ENCODE measurements around the gene ENDOD1. TPM values are rescaled to one million over a fixed set of nuclear protein-coding genes. Genes with fewer than 3 reads are reported as not detected.

The ENDOD1 gene
- total RNA-seq, 1 donor from 2014 or later, result 22.9 TPM

DNA sequence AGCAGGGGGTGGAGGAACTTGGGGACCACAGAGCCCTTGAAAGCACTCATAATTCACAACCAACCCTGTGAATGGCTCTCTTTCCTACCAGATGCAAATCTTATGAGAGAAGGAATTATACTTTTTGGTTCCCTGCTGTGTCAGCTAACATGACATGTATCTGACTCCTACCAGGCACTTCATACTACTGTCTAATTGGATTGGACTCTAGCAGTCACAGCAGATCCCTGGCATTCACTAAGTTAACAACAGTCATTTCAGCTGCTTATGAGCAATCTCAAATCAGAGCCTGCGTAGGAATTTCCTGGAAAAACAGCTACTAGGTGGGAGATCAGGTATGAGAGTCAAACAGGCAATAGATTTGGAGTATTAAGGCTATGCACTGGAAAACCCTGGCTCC, 11.1 kb upstream of the ENDOD1 start:
- no peak for DNase-seq

DNA sequence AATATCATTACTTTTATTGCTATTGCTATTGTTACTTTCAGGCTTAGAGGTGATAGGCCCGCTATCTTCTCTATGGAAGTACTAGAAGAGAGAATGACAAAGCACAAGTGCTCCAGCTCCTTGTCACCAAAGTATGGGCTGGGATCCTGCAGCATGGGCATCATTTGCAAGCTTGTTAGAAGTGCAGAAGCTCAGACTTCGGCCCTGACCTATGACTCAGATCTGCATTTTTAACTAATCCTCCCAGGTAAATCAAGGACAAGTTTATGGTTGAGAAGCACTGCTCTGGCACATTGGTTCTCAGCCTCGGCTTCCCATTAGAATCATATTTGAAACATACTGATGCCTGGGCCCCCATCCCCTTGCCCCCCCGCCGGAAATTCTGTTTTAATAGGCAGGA, 8.6 kb upstream of the ENDOD1 start:
- DNase-seq, result no peak

DNA sequence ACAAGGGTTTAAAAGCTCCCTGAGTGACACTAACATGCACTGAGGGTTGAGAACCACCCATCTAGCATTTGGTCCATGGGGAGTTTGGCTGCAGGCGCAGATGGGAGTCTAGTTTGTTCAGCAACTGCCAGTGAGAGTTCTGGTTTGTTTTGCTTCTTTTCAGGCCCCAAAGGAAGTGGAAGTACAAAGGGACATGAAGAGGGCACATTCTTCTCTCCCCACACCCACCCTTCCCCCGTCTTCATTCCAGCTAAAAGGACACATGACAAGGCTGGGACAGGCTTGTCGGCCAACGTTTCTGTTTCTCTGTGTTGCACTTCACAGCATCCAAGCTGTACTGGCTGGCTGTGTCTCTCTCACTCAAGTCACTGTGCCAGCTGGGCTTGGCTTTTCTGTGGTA, 8.2 kb upstream of the ENDOD1 start:
- peak; percentile 54 for DNase-seq

DNA sequence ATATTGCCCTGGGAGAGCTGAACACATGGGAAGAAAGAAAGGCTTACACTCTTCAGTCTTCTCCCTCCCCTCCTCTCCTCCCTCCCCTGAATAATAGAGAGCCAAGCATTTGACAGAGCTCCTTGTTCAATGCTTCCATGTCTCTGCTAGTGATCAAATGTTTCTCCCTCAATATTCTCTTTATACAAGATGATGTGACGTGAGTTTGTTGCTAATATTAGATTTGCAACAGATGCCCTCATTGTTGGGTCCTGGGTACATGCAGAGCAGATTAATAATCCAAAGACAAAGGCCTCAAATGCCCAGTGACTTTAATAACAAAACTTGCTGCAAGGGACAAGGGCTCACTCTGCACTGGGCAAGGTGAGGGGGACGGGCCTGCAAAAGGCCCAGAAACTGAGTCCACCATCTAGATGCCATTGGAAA, 7.1 kb upstream of the ENDOD1 start:
- DNase-seq, result peak; percentile 47

DNA sequence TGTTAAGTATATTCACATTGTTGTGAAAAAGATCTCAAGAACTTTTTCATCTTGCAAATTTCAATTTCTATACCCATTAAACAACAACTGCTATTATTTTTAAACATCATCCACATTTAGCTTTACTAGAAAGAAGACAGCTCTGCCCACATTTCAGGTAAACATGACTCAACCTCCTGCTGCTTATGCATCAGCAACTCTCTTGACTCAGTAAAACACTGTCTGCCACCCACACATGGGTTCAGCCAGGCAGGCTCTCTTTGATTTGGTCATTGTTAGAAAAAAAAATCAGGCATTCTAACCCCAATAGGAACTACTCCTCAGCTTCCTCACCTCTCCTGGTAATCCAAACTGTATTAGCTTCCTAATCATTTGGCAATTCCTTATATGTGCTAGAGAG, 5.1 kb upstream of the ENDOD1 start:
- DNase-seq, result peak; percentile 39

DNA sequence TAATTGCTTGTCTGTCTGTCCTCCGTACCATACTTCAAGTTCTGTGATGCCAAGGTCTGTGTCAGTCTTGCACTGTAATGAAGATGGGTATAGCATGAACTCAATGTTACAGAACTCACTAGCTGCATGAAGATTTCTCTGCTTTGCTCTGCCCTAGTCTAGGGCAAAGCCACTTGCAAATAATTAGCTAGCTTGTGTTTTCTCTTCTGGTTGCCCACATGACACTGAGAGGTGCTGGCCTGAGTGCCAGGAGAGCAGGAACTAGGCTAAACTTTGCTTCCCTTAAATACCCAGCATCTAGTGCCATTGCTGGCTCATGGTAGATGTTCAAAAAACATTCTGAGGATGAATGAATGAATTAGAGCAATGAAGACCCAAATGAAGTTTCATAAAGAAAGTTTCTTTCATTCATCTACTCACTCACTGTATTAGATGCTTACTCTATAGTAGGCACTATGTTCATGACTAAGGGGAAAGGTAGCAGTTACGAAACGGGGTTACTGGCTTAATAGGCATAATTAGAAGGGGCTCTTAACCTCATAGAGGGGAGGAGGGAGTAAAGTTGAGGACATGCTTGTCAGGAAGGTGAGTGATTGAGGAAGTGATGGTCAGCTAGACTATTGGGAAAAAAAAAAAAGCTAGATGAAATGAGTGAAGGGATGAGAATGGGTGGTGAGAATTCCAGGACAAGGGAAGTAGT, 4.4 kb upstream of the ENDOD1 start:
- DNase-seq, result no peak

DNA sequence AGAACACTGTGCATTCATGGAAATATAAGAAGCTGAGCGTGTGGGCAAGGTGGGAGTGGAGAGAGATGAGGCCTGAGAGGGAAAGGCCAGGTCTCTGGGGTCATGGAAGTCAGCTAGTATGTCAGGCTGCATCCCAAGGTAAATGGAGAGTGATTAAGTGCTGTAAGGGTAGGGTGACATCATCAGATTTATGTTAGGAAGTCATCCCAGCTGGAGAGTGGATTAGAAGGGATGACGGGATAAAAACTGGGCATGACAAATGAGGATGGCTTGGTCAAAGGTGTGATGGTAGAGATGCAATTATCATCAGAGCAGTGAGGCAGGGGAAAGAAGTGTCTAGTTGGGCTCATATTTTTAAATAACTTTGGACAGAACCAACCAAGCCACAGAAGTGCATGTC, 3.5 kb upstream of the ENDOD1 start:
- no peak for DNase-seq

DNA sequence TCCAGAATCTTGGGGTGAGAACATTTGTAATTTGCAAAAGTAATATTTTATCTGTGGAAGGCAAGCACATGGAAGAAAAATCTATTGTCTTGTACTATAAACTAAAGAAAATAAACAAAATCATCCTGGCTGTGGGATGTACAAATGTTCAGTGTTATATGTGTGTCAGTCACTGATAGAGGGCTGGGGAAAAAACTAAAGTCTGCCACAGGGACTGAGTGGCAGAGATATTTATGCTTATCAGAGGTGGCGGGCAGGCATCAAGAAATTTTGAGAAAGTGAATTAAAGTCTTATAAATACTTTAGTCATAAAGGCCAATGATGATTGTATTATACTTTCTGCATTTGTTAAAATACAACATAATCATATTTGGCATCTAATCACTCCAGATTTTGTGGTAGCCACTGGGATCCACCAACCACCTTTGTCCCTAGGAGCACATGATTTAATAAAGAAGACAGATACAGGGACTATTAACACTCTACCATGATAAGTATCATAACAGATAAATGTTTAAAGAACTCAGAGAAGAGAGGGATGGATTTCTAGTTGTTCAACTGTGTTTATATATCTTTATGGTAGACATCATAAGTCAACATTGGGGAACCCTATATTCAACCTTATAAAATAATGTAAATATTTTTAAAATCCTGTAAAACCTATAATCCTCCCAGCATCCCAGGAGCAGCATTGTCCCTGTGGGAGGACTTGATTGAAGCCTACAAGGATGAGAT, 2.6 kb upstream of the ENDOD1 start:
- DNase-seq, result no peak

DNA sequence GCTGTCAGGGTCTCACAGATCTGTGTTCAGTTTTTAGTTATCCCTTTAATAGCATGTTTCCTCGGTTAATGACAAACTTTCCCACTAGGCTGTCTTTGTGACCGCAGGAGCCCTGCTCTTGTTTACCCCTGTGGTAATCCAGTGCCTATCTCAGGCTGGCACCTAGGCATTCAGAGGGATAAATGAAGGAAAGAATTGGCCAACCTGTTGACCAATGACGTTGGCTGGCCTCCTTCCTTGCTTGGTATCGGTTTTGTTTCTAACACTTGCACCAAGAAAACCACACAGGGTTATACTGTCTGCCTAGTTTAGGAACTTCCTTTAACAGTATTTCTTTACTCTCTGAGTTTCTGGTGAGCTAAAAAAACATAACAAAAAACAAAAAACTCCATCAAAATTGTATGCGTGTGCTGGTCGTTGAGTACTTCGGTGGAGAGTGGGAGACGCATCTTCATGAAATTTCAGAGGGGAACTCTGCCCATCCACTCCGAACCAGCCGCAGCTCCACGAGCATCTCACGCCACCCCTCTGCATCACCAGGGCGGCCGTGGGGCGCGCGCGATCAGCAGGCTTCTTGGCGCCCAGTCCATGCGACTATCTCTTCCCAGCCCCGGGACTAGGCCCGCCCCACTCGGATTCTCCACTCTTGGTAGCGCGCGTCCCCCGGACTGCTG, 563 bp upstream of the ENDOD1 start:
- DNase-seq, result no peak

DNA sequence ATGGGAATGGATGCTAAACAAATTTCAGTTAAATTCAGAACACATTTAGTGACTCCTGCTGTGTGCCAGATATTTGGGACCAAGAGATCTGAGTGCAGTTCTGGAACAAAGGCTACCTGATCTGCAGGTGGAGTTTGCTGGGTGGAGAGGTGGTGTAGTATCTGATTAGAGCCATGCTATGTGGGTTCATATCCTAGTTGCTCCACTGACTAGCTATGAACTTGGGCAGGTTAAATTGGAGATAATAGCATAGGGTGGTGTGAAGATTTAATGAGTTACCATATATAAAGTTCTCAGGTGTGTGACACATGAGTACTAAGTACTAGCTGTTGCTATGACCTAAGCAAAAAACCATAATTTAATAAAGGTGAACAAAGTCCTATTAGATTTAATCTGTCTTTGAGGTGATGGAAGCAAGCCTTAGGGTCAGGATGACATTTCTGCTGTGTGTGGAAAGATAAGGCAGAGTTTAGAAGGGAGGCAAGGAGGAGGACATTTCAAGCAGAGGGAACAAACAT, 2.1 kb downstream of the ENDOD1 start:
- no peak for DNase-seq

DNA sequence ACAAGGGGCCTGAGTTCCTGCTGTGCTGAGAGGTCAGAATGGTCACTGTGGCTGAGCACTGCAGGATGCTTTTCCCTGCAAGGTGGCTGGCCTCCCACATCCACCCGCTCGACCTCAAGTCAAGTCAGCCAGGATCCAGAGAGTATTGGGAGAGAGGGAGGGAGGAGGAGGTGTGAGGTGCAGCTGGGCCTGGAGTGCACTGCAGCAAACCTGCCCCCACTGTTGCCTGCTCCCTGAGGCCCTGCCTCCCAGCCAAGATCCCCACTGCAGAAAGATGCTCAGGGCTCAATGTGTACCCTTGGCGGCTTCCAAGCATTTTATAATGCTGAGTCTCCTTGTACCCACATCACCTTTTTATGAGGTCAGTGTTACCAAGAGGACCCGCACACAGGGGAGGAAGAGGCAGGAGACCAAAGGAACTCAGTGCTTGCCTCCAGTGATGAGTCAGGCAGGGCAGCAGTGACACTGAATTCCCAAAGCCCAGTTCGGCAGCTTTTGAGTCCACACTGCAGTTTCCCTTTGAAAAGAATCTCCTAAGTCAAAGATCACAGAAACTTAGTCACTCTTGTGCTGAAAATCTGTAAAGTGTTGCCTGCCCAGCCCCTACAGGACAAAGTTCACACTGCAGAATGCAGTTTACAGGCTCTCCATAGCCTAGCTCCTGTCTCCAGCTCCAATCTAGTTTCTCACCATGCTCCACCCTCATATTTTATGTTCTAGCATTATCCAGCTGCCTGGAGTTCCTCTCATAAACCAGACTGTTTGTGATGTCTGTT, 3.1 kb downstream of the ENDOD1 start:
- no peak for DNase-seq

DNA sequence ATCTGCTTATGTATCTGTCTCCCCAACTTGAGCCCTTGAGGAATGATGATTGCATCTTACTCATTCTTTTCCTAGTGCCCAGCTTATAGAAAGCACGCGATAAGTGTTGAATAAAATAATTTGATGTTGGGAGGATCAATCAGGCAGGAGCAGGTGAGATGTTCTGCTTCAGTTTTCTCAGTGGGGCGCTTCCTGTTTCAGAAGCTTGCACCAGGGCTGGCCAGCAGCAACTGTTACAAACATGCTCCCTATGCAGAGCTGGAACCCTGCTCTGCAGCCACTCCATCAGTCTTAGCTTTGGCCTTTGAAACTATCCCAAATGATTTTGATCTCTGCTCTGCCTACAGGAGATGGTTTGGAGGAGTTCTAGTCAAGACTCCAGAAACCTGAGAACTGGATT, 3.9 kb downstream of the ENDOD1 start:
- no peak for DNase-seq

DNA sequence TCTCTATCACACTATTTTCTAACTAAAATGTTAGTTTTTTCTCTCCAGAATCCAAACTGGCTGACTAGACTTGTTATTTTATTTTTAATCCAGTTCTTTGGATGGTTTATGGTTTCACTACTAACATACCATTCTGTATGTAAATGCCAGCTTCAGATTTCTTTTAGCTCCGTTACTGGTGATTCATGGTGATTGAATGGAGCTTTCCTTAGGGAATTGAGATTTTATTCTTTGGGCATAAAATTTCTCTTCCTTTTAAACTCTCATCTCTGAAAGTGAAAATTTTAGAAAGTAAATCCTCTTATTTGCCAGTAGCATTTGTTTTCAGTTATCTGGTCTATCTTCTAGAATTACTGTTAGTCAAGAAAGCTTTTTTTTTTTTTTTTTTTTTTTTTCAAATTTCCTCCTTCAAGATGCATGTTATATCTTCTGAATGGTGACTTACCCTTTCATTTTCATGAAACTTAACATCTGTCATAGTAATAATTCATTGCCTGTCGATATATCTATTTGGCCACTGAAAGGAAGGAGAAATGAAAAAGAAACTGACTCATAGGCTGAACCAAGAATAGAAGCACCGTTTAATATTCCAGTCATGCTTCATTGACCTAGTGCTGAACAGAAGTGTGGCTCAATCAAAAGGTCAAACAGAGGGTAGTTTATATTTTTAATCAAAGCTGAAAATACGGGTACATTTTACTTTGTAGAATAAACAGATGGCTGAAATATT, 6.4 kb downstream of the ENDOD1 start:
- DNase-seq, result no peak

DNA sequence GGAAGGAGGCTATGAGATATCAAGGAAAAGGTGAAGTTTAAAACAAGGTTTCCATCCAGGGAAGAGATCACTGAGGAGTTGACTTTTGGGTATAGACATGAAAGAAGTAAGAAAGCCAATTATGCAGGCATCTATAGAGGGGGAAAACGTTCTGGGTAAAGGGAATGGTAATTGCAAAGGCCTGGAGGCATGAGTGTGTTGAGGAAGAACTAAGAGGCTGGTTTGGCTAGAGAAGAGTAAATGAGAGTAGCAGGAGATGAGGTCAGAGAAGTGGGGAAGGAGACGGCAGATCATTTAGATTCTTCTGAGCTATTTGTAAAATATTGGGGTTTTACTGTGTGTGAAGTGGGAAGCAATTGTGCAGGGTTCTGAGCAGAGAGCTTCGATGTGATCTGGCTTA, 7.6 kb downstream of the ENDOD1 start:
- no peak for DNase-seq

DNA sequence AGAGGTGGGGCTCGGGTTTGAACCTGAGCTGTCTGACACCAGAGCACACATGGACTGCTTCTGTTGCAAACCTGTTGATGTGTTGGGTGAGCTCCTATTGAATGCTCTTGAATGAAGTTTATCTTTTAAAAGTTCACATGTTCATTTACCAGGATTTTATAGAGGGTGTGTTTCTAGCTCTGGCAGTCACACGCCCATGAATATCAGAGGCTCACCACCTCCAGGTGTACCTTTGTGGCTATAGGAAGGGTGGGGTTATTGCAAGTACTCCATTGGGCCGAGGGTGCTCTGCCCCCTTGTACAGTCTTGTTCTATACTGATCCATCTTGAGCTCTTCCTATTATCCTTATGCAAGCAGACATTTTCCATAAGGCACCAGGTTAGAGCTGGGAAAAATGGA, 9.2 kb downstream of the ENDOD1 start:
- DNase-seq, result no peak

DNA sequence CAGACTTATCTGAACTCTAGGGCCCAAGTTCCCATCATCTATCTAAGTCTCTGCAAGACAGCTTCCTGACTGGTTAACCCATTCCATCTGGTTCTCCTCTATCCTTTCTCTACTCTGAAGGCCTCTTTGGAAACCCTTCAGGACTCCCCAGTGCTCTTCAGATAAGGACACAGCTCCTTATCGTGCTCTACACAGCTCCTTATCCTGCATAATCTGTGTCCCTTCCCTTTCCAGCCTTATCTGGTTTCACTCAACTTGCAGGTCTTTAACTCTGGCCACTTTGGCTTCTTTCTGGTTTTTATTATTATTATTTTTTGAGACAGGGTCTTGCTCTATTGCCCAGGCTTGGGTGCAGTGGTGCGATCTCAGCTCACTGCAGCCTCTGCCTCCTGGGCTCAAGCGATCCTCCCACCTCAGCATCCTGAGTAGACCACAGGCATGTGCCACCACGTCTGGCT, 10.6 kb downstream of the ENDOD1 start:
- no peak for DNase-seq

DNA sequence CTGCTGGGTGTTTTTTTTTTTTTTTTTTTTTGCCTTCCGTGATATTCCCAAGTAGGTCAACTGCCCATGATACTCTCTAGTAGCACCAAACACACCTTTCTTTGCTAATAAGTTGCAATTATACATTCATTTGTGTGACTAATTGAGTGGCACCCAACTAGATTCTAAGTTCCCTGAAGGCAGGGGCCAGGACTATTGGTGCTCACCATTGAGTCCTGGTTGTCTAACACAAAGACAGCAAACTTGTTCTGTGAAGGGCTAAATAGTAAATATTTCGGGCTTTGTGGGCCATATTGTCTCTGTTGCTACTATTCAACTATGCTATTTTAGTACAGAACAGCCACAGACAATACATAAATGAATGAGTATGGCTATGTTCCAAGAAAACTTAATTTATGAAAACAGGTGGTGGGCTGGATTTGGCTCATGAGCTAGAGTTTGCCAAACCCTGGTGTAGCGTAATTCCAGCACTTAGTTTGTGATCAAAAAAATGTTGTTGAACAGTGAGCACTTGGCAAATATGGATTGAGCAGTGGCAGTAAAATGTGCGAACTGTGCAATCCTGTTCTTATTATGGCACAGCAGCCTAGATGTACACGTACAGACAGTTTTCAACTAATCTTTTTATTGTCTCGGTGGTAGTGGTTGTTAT, 11.3 kb downstream of the ENDOD1 start:
- DNase-seq, result no peak

DNA sequence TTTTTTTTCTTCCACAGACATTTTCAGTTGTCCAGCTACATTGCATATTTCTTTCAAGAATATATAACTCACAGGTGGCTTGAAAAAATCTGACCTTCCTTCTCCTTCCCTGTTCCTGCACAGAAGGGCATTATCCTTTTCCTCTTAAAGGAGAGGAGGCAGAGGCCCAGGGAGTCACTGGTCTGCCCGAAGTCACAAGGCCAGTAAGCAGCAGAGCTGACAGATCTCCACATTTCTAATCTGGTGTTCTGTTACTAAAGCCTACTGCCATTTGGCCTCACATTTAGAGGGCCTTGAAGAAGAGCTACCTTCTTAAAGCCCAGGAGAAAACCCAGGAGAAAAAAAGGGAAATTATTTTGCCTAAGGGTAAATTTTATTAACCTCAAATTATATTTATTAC, 12.3 kb downstream of the ENDOD1 start:
- no peak for DNase-seq

DNA sequence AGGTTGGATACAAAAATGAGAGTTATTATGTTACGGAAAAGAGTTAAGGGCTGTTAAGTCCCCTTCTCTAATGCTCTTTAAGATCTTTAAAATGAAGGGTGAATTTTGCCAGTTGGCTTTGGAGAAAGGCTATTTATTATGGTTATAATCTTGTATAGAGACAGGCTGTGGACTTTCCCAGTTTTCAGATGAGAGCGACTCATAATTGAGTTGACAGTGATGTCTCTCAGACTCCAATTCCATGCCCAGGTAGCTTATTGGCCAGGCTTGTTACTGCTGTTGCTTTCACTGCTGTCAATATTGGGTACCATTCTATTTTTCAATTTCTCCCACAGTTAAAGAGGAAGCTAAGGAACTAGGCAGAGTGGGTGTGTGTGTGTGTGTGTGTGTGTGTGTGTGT, 13.1 kb downstream of the ENDOD1 start:
- no peak for DNase-seq

DNA sequence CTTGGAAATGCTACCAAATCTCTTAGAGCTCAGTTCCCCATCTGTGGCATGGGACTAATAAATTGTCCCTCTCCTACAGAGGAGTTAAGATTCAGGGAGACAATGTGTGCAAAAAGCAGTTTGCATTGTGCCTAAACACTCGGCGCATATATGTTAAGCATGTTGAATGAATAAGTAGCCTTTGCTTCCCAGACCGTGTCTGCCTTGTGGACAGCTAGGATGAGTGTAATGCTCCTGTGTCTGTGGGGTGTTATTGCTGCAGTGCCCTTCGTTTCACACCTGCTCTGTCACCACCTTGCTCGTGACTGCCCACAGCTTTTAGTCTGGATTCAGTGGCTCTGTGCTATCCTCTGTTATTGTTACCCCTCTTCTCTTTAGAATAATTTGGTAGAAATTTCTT, 14.1 kb downstream of the ENDOD1 start:
- no peak for DNase-seq

DNA sequence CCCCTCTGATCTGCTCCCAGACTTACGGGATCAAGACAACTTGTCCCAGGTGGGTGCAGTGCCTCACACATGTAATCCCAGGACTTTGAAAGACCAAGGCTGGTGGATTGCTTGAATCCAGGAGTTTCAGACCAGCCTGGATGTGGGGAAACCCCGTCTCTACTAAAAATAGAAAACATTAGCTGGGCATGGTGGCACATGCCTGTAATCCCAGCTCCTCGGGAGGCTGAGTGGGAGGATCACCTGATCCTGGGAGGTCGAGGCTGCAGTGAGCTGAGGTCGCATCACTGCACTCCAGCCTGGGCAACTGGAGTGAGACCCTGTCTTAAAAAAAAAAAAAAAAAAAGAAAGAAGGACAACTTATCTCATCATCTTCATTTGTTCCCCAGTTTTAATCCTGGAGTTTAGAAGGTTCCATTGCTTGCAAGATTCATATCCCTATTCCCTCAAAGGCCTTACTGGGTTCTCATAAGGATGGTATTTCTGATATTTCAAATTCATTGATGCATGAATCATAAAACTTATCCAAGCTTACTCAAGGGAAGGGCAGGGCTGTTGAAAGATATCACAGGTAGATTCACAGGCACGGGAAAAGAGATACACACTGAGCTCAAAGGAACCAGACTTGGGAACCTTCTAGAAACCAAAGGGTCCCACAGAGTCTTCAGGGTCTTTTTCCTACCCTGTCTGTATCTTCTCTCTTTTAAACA, 14.6 kb downstream of the ENDOD1 start:
- no peak for DNase-seq

Data from occipital lobe (tissue), 2 donors.